Measurements from ENCODE around the gene RRP15.

DNA sequence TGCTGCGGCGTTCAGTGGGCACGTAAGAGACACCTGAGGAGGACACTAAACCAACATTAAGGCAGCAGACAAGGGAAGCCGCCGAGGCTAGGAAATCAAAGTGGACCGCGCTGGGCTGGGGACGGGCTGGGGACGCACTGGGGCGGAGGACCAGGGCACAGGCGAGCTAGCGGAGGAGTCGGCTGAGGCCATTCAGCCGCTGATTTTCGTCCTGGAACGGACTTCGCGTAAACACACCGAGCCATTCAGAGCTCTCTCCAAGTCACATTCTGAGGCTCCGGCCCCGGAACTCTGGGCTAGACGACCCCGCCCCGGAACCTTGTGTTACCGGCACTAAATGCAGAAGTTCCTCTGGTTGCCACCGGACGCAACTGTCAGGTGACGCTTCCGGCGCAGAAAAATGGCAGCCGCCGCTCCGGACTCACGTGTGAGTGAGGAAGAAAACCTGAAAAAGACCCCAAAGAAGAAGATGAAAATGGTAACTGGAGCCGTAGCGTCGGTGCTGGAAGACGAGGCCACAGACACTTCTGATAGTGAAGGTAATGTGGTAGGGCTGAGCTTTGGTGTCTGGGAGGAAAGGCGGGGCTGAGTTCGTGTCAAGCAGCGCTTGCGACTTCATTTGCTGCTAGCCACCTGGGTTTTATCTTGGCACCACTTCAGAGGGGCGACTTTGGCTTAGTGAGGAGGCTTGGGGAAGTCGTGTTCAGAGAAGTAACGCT, at the start of gene RRP15:
- TF ChIP-seq POLR2A (IDR thresholded peaks at IDR 0.05; ENCODE audit: extremely low read depth, insufficient read length) (peak; percentile 52), MYC (IDR thresholded peaks at IDR 0.05; ENCODE audit: low read depth, low read length) (peak; percentile 92)
- TF ChIP-seq, protein P1, sequence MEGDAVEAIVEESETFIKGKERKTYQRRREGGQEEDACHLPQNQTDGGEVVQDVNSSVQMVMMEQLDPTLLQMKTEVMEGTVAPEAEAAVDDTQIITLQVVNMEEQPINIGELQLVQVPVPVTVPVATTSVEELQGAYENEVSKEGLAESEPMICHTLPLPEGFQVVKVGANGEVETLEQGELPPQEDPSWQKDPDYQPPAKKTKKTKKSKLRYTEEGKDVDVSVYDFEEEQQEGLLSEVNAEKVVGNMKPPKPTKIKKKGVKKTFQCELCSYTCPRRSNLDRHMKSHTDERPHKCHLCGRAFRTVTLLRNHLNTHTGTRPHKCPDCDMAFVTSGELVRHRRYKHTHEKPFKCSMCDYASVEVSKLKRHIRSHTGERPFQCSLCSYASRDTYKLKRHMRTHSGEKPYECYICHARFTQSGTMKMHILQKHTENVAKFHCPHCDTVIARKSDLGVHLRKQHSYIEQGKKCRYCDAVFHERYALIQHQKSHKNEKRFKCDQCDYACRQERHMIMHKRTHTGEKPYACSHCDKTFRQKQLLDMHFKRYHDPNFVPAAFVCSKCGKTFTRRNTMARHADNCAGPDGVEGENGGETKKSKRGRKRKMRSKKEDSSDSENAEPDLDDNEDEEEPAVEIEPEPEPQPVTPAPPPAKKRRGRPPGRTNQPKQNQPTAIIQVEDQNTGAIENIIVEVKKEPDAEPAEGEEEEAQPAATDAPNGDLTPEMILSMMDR (IDR thresholded peaks at IDR 0.05; ENCODE audit: low read depth, low read length), result no peak
- TF ChIP-seq, protein P2, sequence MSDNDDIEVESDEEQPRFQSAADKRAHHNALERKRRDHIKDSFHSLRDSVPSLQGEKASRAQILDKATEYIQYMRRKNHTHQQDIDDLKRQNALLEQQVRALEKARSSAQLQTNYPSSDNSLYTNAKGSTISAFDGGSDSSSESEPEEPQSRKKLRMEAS (IDR thresholded peaks at IDR 0.05; ENCODE audit: low read depth, low read length), result peak; percentile 94

Measured in NB4 (cell line).